SU-DHL-6 (cell line): Measurements from ENCODE around the gene MFSD1.

Experiments used
- H2AFZ ChIP-seq: fragments of 200-600 bp; sonication (generic); 2 replicates; pipeline ENCODE4 v1.6.1; 2014; ENCODE audit warnings: low read depth, mild to moderate bottlenecking, moderate library complexity, mixed read lengths, antibody characterized with exemption, low read length; ENCODE audit not compliant: severe bottlenecking
- H3F3A ChIP-seq: fragments of 200-600 bp; shearing (Covaris generic); 2 replicates; pipeline ENCODE4 v1.6.0; 2016; ENCODE audit warnings: antibody characterized with exemption, mild to moderate bottlenecking; ENCODE audit not compliant: insufficient read depth
- H3K27ac ChIP-seq: fragments of 200-600 bp; sonication (generic); 2 replicates; pipeline ENCODE4 v1.5.1; 2016; ENCODE audit warnings: low read depth, mild to moderate bottlenecking, low read length, moderate library complexity, mixed read lengths
- H3K27me3 ChIP-seq: fragments of 200-600 bp; sonication (generic), shearing (Covaris generic); 2 replicates; pipeline ENCODE4 v1.6.0; 2014; ENCODE audit warnings: mild to moderate bottlenecking, low read length
- H3K36me3 ChIP-seq: fragments of 200-600 bp; sonication (generic); 2 replicates; pipeline ENCODE4 v1.6.1; 2014; ENCODE audit warnings: mild to moderate bottlenecking, low read length, mixed read lengths
- H3K4me2 ChIP-seq: fragments of 300-600, 200-600 bp; shearing (Covaris generic), sonication (generic); 2 replicates; pipeline ENCODE4 v1.6.0; 2014; ENCODE audit warnings: low read length, low read depth, mild to moderate bottlenecking; ENCODE audit not compliant: poor library complexity, severe bottlenecking
- H3K4me3 ChIP-seq: fragments of 200-600 bp; sonication (generic); 2 replicates; pipeline ENCODE4 v1.5.1; 2014; ENCODE audit warnings: antibody characterized with exemption, low read length, mild to moderate bottlenecking, mixed read lengths; ENCODE audit not compliant: insufficient read depth, poor library complexity, severe bottlenecking
- H3K79me2 ChIP-seq: fragments of 200-600 bp; sonication (generic); 2 replicates; pipeline ENCODE4 v1.6.1; 2014; ENCODE audit warnings: mild to moderate bottlenecking, low read length, moderate library complexity; ENCODE audit not compliant: insufficient read depth
- H3K9ac ChIP-seq: fragments of 200-600 bp; sonication (generic); 2 replicates; pipeline ENCODE4 v1.7.0; 2014; ENCODE audit warnings: mild to moderate bottlenecking, low read length
- H3K9me2 ChIP-seq: fragments of 200-600 bp; sonication (generic); replicated peaks from 2 replicates; pipeline ENCODE4 v1.6.1; 2014; ENCODE audit warnings: low read length; ENCODE audit not compliant: insufficient read depth
- H3K9me3 ChIP-seq: fragments of 200-600 bp; sonication (generic); 2 replicates; pipeline ENCODE4 v1.6.1; 2014; ENCODE audit warnings: low read length, mixed read lengths; ENCODE audit not compliant: insufficient read depth
- H4K20me1 ChIP-seq: fragments of 200-600 bp; sonication (generic); 2 replicates; pipeline ENCODE4 v1.6.1; 2014; ENCODE audit warnings: low read depth, mild to moderate bottlenecking, antibody characterized with exemption, low read length, moderate library complexity, mixed read lengths
- EZH2phosphoT487 ChIP-seq: fragments of 200-600 bp; sonication (generic), shearing (Covaris generic); conservative IDR thresholded peaks from 2 replicates; pipeline ENCODE4 v1.6.1; 2018; ENCODE audit warnings: mild to moderate bottlenecking, antibody characterized with exemption, low read length, moderate library complexity, mixed read lengths
- TF ChIP-seq, protein P1 (sequence below): fragments of 200-600 bp; sonication (generic); IDR thresholded peaks from one replicate; pipeline ENCODE4 v1.5.1; 2017; ENCODE audit warnings: antibody characterized with exemption, mild to moderate bottlenecking, low read length, moderate library complexity; ENCODE audit not compliant: insufficient read depth, poor library complexity, severe bottlenecking

The MFSD1 gene

GRCh38 chr3:158782283-158782989 is 19.4 kb upstream of the MFSD1 start:
- H3K9me2 ChIP-seq = no peaks in the 10 kb centered on the region
- H3K9ac ChIP-seq = no peak overlapping the region
- H4K20me1 ChIP-seq = no peaks in the 10 kb centered on the region
- H3K9me3 ChIP-seq = no peaks in the 10 kb centered on the region
- TF ChIP-seq EZH2phosphoT487 = no peak
- TF ChIP-seq, protein P1, sequence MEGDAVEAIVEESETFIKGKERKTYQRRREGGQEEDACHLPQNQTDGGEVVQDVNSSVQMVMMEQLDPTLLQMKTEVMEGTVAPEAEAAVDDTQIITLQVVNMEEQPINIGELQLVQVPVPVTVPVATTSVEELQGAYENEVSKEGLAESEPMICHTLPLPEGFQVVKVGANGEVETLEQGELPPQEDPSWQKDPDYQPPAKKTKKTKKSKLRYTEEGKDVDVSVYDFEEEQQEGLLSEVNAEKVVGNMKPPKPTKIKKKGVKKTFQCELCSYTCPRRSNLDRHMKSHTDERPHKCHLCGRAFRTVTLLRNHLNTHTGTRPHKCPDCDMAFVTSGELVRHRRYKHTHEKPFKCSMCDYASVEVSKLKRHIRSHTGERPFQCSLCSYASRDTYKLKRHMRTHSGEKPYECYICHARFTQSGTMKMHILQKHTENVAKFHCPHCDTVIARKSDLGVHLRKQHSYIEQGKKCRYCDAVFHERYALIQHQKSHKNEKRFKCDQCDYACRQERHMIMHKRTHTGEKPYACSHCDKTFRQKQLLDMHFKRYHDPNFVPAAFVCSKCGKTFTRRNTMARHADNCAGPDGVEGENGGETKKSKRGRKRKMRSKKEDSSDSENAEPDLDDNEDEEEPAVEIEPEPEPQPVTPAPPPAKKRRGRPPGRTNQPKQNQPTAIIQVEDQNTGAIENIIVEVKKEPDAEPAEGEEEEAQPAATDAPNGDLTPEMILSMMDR = no peak
- H3K36me3 ChIP-seq = no peaks in the 10 kb centered on the region
- H3K4me3 ChIP-seq = no peak overlapping the region
- no peak overlapping the region for H3K27ac ChIP-seq
- H3K27me3 ChIP-seq = no peaks in the 10 kb centered on the region
- H3F3A ChIP-seq = no peaks in the 10 kb centered on the region
- no peaks in the 10 kb centered on the region for H3K79me2 ChIP-seq
- H3K4me2 ChIP-seq = no peak overlapping the region
- no peak overlapping the region for H2AFZ ChIP-seq

GRCh38 chr3:158783051-158783450 is 18.8 kb upstream of the MFSD1 start:
- H3K4me3 ChIP-seq = no peak overlapping the region
- H3K36me3 ChIP-seq = no peaks in the 10 kb centered on the region
- no peak overlapping the region for H2AFZ ChIP-seq
- no peak overlapping the region for H3K27ac ChIP-seq
- H3F3A ChIP-seq = no peaks in the 10 kb centered on the region
- H3K9me3 ChIP-seq = no peaks in the 10 kb centered on the region
- H3K9ac ChIP-seq = no peak overlapping the region
- no peaks in the 10 kb centered on the region for H3K79me2 ChIP-seq
- TF ChIP-seq, protein P1 = no peak
- TF ChIP-seq EZH2phosphoT487 = no peak
- no peaks in the 10 kb centered on the region for H3K27me3 ChIP-seq
- H4K20me1 ChIP-seq = no peaks in the 10 kb centered on the region
- no peak overlapping the region for H3K4me2 ChIP-seq
- no peaks in the 10 kb centered on the region for H3K9me2 ChIP-seq

DNA sequence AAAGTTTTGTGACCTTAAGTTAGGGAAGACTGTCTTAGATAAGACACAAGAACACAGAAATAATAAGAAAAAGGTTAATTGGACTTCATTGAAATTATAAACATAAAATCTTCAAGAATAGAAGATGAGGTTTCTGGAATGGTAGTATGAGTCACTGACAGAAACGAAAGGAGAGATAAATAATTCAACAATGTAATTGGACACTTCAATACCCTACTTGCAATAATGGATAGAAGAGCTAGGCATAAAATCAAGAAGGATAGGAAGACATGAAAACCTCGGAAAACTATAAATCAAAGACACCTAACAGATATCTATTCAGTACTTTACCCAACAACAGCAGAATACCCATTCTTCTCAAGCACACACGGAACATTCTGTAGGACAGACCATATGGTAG is 15.9 kb upstream of the MFSD1 start:
- no peaks in the 10 kb centered on the region for H3K9me2 ChIP-seq
- no peaks in the 10 kb centered on the region for H3F3A ChIP-seq
- H3K4me2 ChIP-seq = no peak overlapping the region
- H3K27ac ChIP-seq = no peak overlapping the region
- no peak for TF ChIP-seq EZH2phosphoT487
- TF ChIP-seq, protein P1 = no peak
- no peaks in the 10 kb centered on the region for H3K27me3 ChIP-seq
- no peaks in the 10 kb centered on the region for H3K79me2 ChIP-seq
- H4K20me1 ChIP-seq = no peaks in the 10 kb centered on the region
- no peak overlapping the region for H3K9ac ChIP-seq
- no peaks in the 10 kb centered on the region for H3K9me3 ChIP-seq
- H3K4me3 ChIP-seq = no peak overlapping the region
- H2AFZ ChIP-seq = no peak overlapping the region
- no peaks in the 10 kb centered on the region for H3K36me3 ChIP-seq
